Skin of body (tissue), 2 donors: Measurements from ENCODE around the gene FGGY. TPM values are rescaled to one million over a fixed set of nuclear protein-coding genes. Genes with fewer than 3 reads are reported as not detected.
A peak's percentile ranks its signal among the peaks of the same experiment; 100 is the strongest.
"Not testable (repeated sequence)": the region's sequence is repeated elsewhere in the genome, so short reads cannot be mapped to it uniquely, and the experiment has no call there.

ENCODE experiments used
- DNase-seq: peaks from one replicate; lab custom pipeline; 2025; lab: John Stamatoyannopoulos, UW
- total RNA-seq: library from RNA; depleted of rRNA; stranded (reverse); fragments of >200 nt; gene quantifications from one replicate; pipeline ENCODE4 v1.2.3, GENCODE V29; 2014

Gene FGGY
- total RNA-seq, 1 donor from 2014 or later, result 24.9 TPM

DNA sequence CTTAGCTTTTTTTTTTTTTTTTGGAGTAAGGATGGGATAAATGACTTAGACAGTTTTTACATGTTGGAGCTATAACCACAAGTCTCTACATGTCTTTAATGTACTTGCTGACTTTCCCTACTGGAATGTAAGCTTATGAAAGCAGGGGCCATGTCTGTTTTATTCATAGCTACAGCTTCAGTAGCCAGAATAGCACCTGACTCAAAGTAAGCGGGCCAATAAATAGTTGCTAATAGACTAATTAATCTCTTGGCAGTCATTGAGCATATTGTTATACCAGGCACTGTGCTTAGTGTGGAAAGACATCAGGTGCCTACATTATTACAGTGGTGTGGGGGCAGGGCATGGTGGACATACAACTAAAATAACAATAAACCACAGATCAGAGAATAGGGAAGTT is 433.4 kb downstream of the FGGY start:
- DNase-seq, result no peak

DNA sequence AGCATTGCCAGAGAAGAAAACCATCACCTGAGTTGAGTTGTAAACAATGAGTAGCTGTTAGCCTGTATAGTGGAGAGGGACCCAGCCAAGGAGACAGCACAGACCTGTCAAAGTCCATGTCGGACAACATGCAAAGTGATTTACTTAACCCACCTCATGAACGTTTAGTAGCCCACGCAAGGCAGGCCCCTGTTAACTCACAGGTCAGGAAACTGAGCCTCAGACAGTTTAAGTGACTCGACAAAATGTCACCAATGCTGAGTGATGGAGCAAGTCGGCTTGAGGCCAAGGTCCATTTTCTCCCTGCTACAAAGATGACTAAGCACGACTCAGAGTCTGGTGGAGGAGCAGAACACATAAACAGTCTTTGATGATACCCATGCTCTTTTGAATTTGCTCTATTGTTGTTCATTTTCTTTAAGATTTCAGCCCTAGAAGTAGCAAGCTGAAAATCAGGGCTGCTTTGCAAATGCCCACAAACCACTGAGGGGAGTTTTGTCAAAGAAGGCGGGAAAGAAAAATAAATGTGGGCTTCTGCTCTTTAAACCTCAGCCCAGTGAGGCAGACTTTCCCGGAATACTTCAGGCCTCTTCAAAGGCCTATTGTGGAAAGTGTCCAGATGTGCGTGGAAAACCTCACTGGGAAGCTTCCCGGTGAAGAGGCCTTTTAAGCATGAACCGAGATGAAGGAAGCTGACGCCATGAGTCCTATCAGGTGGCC is 434.0 kb downstream of the FGGY start:
- DNase-seq, result peak; percentile 31

DNA sequence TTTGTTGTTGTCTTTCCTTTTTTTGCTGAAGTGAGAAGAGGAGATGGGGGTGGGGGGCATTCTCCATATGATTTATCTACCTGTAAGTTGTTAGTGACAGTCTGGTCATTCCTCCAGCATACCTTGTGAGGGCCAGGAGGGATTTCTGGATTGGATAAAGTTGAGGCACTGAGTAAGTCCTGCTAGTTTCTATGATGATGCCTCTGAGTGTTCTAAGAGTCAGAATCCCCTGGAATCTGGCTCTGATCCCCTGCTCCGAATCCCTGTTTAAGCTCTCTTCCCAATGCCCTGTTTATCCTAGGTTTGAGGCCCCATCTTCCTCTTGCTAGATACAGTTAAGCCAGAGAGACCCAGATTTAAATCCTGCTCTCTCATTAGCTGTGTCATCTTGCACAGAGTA is 434.7 kb downstream of the FGGY start:
- DNase-seq, result no peak

DNA sequence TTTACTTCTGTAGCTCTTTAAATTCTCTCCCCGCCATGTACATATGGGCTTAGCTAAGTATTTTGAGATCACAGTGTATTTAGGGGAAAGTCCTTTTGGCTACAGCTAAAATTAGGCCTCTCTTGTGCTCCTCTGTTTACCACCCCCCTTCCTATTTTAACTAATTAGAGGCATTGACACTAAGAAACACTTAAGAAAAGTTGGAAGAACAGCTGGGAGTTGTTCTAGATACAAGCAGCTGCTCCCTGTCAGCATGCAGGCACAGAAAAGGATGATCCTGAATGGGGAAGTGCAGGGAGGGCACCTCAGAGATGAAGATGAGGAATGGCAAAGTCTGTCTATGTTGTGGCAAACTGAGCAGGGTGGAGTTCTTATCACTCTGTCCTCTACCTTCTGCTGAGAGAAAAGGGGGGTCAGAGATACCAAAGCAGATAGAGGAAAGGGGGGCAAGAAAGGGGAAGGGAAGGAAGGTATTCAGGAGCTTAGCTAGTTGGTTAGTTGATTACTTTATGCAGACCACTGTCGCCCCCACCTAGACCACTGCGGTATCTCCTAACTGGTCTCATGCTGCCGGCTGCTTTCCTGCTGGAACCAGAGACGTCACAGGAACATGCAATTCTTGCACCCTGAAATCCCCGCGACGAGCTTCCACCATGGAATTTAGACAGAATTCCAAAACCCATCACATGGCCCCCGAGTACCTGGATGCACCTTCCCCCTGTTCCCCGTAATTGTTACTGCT is 435.5 kb downstream of the FGGY start:
- peak; percentile 8 for DNase-seq

DNA sequence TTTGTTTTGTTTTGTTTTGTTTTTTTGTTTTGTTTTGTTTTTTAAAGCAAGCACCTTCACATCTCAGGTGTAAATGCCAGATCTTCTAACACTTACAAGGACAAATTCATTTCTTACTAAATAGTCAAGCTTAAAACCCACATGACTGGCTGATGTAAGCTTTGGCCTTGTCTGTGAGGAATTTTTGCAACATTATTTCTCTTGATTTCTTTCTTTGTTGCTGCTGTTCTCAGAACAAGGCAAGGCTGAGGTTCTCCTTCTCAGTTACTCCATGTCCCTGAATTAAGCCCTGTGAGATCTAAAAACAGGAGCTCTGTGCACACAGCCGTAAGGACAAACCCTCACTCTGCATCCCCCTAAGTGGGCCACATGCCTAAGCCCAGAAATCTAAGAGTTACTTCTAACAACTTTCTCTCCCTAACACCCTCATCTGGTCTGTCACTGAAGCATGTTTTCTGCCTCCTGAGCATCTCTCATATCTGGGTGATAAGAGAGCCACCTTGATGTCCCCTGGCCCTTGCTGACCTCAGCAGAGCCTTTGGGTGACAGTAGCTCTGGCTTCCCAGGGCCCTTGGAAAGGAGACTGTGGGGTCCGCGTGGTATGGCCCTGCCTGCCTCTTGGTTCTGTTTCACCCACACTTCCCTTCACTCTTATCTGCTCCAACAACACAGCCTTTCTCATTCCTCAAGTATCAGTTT is 436.7 kb downstream of the FGGY start:
- DNase-seq, result no peak

DNA sequence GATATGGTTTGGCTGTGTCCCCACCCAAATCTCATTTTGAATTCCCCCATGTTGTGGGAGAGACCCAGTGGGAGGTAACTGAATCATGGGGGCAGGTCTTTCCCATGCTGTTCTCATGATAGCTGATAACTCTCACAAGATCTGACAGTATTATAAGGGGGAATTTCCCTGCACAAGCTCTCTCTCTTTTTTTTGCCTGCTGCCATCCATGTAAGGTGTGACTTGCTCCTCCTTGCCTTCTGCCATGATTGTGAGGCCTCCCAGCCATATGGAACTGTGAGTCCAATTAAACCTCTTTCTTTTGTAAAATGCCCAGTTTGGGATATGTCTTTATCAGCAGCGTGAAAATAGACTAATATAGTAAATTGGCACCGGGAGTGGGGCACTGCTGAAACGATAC is 439.0 kb downstream of the FGGY start:
- not testable (repeated sequence) for DNase-seq

DNA sequence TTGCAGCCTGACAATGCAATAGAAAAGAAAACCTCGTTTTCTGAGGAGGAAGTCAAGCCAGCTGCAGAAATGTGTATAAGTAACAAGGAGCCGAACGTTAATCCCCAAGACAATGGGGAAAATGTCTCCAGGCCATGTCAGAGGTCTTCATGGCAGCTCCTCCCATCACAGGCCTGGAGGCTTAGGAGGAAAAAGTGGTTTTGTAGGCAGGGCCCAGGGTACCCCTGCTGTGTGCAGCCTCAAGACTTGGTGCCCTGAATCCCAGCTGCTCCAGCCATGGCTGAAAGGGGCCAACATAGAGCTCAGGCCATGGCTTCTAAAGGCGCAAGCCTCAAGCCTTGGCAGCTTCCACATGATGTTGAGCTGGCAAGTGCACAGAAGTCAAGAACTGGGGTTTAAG is 439.9 kb downstream of the FGGY start:
- DNase-seq, result no peak

DNA sequence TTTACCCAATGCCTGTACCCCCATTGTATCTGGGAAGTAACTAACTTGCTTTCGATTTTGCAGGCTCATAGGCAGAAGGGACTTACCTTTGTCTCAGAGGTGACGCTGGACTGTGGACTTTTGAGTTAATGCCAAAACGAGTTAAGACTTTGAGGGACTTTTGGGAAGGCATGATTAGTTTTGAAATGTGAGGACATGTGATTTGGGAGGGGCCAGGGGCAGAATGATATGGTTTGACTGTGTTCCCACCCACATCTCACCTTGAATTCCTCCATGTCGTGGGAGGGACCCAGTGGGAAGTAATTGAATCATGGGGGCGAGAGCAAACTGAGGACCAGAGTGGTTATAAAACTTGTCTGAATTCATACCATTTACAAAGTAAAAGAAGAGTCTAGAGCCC is 440.7 kb downstream of the FGGY start:
- no peak for DNase-seq

DNA sequence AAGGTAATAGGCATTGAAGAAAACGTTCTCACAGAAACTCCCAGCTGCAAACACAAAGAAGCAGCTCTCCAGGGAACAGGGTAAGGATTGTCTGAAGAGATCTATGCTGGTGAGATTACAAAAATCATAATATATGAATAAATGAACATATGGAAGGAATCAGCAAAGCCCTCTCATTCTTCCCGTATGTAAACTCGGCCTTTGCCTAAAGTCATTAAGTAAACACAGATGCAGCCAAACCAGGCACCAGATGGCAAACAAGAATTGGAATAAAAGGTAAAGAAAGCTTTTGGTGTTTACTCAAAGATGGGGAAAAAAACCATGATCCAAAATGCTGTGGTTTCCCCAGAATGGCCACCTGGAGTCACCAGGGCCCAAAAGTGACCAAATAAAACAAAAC is 441.3 kb downstream of the FGGY start:
- peak; percentile 41 for DNase-seq

DNA sequence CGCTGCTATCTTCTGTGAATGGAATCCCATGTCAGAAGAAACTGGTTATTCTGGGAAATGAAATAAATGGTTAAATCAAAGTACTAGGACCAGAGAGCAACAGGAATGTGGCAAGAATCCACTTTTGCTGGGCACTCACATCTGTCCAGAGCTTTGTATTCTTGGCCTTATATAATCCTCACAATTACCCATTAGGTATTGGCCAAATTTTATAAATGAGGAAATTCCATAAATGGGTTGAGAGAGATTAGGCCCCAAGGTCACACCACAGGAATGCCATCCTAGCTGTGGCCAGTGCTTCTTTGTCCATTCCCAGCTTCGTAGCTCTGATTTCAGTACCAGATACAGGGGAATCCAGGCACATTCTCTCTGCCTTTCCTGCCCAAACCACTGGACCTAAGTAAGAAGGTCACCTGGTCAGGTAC is 441.7 kb downstream of the FGGY start:
- no peak for DNase-seq

DNA sequence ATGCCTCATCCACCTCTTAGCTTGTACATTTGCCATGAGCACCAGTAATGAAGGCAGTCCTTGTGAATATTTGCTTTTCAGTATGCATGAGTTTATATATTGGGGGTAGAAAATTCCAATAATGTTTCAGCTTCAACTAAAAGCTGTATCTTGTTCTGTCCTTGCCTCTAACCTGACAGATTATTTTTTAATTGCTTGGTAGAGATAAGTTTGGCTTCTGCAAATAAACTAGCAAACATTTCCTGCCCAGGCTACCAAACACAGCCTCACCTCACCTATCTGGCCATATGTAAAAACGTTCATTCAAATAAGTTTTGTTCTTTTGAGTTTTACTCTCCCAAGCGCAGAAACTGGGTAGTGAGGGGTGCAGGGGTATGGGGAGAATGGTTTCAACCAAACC is 442.2 kb downstream of the FGGY start:
- DNase-seq, result no peak

DNA sequence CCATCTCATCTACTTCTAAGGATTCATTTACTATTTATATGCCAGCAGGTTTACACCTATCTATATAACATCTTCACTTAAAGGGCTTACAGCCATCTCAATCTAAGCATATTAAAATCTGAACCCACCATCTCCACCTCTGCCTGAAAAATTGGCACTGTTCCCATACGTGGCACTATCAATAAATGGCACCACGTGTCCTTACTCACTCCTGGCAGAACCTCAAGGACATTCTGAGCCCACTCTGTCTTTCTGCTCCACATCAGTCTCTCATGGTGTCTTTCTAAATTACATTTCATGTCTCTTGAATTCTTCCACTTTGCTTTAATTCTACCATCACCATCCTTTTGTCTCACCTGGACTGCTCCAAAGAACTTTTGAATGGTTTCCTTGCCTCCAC is 445.6 kb downstream of the FGGY start:
- no peak for DNase-seq

DNA sequence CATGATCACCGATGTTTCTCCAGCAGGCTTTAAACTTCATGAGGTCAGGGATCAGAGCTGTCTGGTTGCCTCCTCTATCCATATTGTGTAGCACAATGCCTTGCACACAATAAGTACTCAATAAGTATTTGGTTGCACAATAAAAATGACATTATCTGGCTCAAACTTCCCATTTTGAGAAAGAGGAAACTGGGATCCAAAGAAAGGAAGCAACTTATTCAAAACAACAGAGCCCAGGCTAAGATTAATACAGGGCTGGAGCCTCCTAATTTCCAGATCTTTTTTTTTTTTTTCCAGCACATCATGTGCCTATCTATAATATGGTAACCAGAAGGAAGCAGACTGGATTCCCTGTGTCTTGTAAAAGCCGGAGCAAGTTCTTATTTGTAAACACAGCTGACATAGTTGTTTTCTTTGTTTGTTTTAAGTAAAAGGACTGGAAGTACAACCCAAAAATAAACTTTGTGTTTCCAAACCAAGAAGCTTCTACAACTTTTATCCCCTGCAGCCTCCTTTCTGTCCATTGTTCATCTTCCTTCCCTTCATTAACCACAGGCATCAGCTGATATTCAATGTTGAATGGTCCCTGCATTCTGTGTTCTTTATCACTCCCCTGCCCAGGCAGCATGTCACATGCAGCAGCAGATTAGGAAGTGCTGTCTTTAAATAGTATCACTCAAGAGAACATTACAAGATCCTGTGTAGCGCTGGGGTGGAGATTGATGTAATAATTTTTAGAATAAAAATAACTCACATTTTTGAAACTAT is 446.6 kb downstream of the FGGY start:
- DNase-seq, result peak; percentile 30

DNA sequence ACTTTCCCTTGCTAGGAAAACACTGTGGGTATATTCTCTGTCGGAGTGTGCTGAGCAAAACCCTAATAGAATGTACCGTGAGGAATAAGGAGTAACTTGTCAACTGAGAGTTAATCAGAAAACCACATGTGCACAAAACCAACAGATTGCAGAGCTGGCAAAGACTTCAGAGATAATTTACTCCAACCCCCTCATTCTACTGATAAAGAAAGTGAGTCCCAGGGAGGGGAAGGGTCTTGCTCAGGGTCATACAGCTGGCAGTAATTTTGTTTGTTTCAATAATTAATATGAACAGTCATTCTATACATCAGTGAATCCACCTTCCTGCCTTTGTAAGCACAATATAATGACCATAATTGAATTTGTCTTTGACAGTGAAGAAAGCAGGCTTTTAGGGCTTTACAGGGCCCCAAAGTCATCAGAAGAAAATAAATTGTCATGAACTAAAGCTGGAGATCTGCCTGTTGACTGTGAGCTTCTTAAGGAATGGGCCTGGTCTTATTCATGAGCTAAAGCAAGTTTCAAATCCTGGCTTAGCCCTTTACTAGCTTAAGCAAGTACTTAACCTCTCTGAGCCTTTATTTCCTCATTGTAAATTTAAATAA is 450.6 kb downstream of the FGGY start:
- DNase-seq, result no peak

DNA sequence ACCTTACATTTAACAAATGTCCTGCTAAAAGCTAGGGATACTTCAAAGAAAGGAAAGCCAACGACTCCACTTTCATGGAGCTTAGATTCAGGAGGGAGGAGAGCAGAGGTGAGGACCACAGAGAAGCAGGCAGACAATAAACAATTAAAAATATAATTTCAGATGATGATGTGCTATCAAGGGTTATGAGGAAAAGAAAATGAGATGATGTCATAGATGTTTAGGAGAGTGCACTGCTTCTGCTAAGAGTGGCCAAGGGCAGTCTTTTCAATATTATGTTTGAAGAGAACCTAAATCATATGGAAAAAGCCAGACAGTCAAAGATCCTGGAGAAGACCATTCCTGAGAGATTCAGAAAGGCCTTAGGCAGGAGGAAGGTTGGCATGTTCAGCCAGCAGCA is 451.2 kb downstream of the FGGY start:
- no peak for DNase-seq

DNA sequence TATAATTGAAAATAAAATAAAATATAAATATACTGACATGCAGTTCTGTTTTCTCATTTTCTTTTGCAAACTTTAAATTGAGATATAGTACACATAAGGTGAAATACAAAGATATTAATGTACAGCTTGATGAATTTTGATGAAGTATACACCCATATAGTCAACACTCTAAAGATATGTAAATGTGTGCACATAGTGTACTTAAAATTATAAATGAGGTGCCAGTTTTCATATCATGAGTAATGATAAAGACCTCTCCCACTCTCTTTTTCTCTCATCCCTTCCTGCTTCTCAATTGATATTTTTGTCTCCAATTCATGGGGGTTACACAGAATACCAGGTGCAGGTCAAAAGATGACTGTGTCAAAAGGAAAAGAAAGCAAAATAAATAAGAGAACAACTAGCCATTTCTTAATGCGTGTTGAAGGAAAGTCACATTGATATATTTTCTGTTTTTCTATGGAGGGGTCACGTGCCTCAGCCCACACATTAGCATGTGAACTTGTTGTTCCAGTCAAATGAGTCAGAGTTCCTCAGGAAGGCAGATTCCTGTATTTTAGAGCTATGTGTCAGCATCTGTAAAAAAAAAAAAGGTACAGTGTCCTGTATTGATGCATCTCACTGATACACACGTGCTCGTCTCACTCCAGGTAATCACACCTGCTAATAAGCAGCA is 453.6 kb downstream of the FGGY start:
- no peak for DNase-seq

DNA sequence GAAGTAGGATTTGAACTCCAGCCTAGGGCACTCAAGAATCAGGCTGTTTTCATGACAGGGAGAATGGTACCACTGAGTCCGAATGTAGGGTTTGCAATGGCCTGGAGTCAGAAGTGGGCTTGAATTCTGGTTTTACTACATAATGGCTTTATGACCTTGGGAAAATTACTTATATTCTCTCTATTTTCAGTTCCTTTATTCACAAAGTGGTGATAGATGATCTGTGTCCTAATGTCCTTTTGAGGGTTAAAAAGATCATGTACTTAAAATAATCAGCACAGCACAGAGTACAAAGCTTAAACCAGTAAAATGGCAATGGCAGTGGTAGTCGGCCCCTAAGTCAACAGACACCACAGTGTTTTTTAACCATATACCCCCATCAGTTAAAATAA is 454.1 kb downstream of the FGGY start:
- DNase-seq, result no peak

DNA sequence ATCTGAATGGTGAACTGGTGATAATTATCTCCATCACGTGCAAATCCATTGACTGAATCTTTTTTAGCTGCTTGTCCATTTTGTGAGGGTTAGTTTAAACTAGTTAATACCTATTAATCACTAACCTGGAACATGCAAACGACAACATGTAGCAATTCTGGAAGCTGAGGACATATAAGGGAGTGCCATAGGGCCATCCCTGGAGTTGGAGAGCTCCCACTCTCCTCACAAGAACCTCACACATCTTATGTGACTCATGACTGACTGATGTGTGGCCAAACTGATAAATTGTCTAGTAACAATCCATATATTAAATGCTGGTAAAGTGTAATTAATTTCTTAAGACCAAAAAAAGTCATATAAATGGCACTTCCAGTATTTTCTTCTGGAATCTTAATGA is 454.9 kb downstream of the FGGY start:
- DNase-seq, result no peak

DNA sequence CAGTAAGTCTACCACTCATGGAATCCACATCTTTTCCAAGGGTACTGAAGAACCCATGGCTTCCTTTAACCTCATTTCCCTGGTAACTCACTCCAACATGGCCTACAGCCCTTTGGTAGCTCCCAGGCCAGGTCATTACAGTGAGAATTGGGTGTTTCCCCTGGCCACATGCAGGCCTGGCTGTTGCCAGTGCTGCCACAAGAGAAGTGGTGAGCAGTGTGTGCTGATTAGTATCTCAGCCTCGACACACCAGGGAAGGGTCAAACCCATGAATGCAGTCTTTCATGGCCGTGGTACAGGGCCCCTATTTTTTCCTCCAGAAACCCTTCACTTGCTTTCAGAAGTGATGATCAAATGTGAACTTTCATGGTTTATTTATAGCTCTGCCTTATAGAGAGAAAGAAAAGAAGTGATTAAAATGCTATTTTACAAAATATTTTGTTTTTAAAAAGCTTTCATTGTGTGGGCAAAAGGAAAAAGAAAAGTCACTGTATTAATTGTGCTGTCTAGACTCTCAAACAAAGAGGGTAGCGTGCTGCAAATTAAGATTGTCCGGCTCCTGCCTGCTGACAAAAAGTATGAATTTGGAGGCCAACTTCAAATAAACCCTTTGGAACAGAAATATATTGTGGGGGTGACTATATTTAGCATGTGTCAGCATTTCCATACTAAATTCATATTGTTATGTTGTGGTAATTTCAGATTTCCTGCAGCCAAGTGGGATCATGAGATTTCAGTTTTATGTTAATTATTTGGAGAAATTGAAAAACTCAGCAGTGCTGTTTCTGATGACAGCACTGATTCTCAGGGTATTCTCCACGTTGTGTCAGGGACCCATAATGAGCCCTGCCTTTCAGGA is 455.9 kb downstream of the FGGY start:
- no peak for DNase-seq
